Cardiac fibroblast (primary cell): Measurements from ENCODE around the gene RNASEH1.
A peak's percentile ranks its signal among the peaks of the same experiment; 100 is the strongest.

Source experiments
- DNase-seq, 2 donors: peaks; one replicate each; pipeline versions ENCODE4 v3.0.0 to v3.0.0-alpha.2; 2010; ENCODE audit warnings: low read depth in 2 of 2
- H3K4me3 ChIP-seq, 2 donors: replicated peaks in 1 of 2; 1 replicate in 1 of 2; 2 replicates in 1 of 2; pipeline ENCODE4 v1.5.1; 2011; ENCODE audit warnings: low read depth in 2 of 2, low read length in 2 of 2, mild to moderate bottlenecking in 2 of 2, moderate library complexity in 1 of 2
- TF ChIP-seq, protein P1 (sequence below): IDR thresholded peaks from one replicate; pipeline ENCODE4 v1.5.1; 2011; ENCODE audit warnings: low read depth, mild to moderate bottlenecking, low read length, inconsistent platforms

The RNASEH1 gene, protein sequence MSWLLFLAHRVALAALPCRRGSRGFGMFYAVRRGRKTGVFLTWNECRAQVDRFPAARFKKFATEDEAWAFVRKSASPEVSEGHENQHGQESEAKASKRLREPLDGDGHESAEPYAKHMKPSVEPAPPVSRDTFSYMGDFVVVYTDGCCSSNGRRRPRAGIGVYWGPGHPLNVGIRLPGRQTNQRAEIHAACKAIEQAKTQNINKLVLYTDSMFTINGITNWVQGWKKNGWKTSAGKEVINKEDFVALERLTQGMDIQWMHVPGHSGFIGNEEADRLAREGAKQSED

DNA sequence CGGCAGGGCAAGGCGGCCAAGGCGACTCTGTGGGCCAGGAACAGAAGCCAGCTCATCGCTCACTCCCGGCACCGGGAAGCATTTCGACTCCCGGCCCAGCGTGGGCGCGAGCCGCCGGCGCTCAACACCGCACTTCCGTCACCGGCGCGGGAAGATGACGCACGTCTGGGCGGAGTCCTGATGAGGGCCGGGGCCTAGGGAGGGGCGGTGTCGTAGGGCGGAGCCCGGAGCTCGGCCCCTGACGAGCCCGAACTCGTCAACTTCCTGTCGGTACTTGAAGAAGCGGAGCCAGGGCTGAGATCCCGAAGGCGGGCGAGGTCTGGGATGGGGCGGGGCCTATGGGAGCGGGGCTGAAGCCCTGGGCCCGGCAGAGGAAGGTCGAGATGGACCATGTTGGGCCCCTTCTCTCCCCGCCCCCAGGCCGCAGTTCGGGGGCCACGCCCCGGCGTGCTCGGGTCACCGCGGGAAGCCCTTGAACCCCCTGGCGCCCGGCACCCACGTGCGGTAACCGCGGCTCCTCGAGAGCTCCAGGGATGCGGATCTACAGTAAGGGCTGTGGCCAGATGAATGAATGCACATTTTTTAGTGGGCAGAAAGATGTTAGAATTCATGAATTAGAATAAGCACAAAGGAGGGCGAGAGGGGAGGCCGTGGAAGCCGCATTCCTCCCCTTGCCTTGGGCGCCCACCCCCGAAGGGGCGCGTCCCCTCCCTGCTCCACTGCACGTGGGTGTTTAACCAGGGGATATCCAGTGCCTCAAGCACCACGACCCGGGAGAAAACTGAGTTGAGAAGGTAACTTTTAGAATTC, at the start of gene RNASEH1:
Gene RNASEH1, minus strand, starts transcription at position 129 of the 810 bp plus-strand sequence. Its CDS starts 73 bp downstream, at position 56.
- H3K4me3 ChIP-seq: peak within 1 kb of the TSS; percentile 88 to 93
- TF ChIP-seq, protein P1, sequence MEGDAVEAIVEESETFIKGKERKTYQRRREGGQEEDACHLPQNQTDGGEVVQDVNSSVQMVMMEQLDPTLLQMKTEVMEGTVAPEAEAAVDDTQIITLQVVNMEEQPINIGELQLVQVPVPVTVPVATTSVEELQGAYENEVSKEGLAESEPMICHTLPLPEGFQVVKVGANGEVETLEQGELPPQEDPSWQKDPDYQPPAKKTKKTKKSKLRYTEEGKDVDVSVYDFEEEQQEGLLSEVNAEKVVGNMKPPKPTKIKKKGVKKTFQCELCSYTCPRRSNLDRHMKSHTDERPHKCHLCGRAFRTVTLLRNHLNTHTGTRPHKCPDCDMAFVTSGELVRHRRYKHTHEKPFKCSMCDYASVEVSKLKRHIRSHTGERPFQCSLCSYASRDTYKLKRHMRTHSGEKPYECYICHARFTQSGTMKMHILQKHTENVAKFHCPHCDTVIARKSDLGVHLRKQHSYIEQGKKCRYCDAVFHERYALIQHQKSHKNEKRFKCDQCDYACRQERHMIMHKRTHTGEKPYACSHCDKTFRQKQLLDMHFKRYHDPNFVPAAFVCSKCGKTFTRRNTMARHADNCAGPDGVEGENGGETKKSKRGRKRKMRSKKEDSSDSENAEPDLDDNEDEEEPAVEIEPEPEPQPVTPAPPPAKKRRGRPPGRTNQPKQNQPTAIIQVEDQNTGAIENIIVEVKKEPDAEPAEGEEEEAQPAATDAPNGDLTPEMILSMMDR: no peak
- DNase-seq: peak; percentile 99

DNA sequence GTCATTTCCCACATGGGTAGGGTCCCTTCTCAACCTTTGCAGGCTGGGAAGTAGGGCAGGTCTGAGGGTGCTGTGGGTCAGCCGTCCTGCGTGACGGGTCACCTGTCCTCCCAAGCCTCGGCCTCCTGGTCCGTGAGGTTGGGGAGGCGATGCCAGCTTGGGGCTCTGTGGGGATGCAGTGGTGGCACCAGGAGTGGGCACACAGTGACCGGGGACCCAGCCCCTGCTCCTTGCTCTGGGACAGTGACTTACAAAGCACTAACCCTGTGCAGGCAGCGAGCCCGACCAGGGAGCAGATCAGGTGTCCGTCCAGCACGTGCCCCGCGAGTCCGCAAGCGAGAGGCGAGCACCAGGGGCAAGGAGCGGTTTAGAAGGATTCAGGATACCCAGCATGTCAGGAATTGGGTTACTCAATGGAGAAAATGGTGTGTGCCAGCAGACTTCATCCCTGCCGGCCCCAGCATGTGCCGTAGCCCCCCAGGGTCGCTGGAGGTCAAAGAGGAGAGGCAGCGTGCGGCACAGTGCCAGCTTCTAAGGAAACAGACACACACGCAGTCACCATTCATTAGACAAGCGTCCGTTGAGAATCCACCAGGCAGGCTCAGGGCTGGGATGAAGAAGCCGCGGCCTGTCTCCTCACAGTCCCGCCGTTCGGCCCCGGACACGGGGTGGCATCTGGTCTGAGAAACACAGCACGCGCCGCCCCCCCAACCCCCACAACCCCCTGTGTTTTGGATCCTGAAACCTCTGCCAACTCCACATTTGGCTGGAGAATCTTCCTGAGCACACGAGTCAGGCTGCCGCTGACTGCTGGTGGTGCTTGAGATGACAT, 48.5 kb upstream of the RNASEH1 start:
- no peak for DNase-seq
- no peak overlapping the region for H3K4me3 ChIP-seq
- TF ChIP-seq, protein P1: no peak

DNA sequence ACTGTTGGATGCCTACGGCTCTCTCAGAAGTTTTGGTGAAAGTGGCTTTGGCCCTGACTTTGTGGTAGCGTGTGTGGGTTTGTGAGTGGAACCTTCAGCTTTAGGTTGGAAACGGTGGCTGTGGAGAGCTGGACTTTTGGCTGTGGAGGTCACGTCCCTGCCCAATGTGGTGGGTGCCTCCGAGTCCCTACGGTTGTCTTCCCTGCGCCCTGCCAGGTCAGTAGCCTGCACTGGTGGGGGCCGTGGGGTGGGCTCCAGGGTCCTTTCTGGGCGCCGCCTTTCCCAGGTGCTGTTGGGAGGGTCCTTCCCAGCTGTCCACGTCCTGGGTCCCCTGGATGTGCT, 47.9 kb upstream of the RNASEH1 start:
- TF ChIP-seq, protein P1: no peak
- H3K4me3 ChIP-seq: no peak overlapping the region
- no peak for DNase-seq

DNA sequence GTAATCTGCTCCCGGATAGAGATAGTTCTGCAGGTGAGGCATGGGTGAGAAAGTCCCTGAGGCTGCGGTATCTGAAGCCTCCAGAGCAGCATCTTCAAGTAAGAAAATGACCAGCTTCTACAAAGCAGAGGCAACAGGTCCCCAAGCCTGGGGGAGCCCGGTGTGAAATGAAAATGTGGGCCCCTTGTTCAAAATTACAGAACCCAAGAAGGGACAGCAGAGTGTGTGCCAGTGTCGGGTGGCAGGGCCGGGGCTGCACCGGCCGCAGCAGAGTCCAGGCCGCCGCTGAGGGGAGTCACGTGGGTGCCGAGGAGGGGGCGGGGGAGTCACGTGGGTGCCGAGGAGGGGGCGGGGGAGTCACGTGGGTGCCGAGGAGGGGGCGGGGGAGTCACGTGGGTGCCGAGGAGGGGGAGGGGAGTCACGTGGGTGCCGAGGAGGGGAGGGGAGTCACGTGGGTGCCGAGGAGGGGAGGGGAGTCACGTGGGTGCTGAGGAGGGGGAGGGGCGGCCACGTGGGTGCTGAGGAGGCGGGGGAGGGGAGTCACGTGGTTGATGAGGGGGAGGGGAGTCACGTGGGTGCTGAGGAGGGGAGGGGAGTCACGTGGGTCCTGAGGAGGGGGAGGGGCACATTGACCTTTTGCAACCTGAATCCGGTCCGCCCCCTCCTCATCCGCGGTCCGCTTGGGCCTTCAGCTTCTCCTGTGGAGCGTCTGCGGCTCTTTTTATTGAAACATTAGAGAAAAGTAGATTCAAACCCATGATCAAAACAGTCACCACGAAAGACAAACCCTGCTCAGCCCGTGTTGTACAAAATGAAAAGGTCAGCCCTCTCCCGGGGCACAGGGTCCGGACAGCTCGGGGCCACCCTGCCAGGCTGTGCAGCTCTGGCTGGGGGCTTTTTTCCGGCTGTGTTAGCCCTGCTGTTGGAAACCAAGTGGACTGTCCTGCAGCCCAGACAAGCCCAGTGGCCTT, 47.1 kb upstream of the RNASEH1 start:
- DNase-seq: no peak
- no peak overlapping the region for H3K4me3 ChIP-seq
- TF ChIP-seq, protein P1: no peak

DNA sequence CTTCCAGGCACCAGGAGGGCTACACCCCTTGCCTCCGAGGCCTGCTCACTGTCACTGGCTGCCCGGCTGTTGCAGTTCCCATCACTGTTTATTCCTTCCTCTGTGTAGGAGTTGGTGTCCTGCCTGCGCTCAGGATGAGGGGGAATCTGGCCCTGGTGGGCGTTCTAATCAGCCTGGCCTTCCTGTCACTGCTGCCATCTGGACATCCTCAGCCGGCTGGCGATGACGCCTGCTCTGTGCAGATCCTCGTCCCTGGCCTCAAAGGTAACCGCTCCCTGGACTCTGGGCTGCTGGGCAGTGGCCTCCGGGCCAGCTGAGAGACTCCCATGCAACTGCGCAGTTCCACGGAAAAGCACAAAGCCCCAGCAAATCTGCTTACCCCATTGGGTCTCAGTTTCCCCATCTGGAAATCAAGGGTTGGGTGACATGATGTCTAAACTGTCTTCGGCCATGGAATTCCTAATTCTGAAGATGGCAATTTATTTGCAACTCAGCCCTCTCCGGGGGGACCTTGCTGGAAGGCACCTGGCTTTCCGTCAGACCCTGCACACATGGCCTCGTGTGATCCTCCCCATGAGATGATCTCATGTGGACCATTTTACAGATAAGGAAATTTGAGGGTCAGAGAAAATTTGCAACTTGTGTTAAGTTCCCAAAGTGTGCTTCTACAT, 46.2 kb upstream of the RNASEH1 start:
- no peak overlapping the region for H3K4me3 ChIP-seq
- TF ChIP-seq, protein P1: no peak
- peak in 1 of 2 donors; percentile 24 for DNase-seq
